ENCODE results near the gene ERAL1.
"Not testable (repeated sequence)": the region's sequence is repeated elsewhere in the genome, so short reads cannot be mapped to it uniquely, and the experiment has no call there.

ERAL1 gene

DNA sequence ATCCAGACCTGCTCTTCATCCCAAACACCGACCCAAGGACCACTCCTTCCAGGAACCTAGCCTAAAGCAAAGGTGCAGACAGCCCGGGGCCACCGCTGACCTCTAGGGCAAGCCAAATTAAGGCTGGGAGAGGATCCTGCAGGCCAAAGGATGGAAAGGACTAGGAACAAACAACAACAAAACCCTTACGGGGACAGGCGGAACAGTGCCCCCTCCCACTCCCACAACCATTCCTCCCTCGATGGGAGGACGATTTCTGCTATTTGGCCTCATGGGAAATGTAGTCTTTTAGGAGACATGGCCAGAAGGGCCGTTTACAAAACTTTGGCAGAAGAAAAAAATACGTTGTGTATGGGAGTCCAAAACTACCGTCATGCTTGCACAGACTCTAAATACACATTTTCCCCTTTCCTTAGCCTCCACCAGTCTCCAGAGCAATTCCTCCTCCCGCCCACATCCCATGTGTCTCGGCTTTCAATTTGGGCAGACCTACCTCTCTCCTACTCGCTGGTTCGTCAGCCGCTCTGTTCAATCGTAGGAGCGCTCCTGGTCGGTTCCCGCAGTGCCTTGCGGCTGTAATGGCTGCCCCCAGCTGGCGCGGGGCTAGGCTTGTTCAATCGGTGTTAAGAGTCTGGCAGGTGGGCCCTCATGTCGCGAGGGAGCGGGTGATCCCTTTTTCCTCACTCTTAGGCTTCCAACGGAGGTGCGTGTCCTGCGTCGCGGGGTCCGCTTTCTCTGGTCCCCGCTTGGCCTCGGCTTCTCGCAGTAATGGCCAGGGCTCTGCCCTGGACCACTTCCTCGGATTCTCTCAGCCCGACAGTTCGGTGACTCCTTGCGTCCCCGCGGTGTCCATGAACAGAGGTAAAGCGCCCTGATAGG, at the start of gene ERAL1:
ERAL1 (plus strand) TSS at position 560 of the 879 bp plus-strand sequence; CDS start at position 579, 19 bp downstream.
- DNase-seq = peak; percentile 84 to 88

DNA sequence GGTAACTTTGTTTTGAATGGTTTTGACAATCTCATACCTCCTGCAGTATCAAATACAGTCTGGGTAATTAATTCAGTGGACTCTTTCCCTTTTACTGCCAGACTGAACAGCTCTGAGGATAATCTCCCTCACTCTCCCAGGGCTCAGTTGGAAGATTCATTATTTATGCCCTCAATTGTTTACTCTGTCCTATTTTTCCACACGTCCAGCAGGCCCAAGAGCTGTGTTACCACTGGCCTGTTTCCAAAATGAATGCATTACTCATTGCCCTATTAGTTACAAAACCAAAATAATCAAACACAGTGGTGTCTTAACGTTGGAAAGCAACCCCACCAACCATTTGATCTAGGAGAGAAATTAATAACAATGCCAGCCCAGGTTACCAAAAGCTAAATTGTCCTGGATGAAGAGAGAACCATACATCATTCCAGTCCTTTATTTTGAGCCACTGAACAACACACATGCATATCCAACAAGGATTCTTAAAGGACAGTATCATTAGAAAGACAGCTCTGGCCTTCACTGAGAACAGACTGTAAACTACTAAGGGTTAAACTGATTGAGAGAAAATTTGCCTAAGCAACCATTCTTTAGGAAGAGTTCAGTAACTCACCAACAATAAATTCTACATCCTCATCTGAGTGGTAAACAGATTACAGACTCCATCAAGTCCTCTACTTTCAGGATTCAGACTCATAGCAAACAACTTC, 46.7 kb upstream of the ERAL1 start:
- DNase-seq = no peak

DNA sequence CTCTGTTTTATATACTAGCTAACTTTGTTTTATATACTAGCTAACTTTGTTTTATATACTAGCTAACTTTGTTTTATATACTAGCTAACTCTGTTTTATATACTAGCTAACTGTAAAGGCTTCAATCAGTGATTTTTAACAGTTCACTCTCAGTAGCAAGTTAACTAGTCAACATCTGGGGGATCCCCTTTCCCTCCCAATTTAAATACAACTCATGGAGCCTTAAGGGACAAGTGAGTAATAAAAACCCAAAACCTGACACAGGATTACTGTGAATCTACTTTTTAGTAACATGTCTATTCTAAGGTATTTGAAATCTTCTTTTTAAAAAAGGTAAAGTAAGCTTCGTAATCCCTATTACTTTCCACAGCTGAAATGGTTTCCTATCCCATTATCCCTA, 44.4 kb upstream of the ERAL1 start:
- no peak for DNase-seq

DNA sequence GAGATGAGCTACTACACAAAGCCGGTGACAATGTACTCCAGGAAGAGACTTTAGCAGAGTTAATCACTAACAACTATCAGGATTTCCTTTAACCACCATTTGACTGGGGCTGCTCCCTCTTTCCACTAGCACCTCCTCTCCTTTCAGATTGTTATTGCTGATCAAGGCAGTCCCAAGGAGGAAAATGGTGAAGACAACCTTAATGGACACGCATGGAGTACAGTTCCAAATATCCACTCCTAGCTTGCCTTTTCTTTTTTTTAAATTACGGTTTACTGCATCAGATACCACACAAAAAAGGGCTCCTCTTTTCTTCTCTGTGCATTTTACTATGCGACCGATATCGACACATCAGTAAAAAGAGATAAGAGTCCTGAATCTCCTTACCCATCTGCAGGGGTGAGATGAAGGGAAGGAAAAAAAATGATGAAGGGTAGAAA, 43.1 kb upstream of the ERAL1 start:
- peak in 1 of 2 experiments; percentile 10 for DNase-seq

DNA sequence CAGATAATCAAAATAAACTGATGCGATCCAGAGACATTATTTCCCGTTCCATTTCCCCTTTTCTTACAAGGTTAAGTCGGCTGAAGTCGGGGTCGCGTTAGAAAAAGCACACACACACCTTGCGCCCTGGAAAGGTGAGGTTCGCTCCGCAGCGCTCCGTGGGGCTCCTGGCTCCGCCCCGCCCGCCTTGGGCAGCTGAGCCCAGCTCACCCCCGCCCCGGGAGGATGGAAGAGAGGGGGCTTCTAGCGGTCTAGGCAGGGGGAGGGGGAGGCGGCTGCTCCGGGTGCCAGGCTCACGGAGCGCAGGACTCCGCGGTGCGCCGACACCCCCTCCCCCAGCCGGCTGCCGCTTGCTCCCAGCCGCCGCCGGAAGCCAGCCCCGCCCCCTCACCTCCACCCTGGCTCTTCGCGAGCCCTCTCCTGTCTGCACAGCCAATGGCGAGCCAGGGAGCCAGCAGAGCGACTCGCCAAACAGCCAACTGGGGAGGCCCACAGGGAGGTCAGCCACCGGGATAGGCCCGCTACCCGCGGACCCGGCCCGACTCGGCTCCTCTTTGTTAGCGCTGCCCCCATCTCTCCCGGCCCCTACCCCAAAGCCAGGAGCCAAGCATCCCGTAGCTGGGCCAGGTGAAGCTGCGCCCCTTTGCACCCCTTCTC, 42.6 kb upstream of the ERAL1 start:
- peak; percentile 98 for DNase-seq

DNA sequence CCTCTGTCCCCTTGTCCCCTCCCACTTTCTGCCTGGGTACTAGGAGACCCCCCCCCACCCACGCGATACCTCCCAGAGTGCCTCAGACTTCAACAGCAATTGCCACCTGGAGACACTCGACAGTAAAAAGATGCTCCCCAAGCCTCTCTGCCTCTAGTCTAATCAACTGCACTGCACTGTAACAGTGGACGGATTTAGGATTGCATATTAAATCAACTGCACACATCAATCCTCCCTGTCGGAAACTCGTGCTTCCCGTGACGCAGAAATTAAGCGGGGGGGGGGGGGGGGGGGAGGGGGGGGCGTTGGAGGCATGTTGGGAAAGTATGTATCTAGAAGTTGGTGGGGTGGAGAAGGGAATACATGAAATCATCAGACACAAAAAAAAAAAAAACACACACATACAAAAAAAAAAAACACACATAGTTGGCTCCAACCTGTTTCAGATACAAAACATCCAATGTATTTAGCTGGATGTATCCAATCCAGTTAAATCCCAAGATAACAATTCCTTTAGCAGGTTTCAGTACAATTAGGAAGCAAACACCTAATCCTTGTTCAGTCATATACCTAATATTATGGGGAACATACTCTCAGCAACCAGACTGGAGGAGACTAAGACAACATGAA, 42.0 kb upstream of the ERAL1 start:
- DNase-seq = no peak

DNA sequence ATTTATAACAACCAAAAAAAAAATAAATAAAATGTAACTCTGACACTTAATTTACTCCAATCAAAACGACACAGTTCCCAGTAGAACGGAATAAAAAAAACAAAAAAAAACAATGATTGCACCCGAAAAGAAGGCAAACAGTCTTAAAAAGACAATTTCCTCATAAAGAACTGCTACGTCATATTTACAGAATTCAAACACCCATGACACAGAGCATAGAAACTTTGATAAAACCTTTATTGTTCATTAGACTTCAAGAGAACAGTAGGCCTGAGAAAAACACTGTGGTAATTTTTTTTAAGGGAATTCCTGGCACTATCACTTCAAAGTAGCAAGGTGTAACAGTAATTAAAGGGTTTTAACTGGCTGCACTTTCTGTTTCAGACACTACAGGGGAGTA, 38.3 kb upstream of the ERAL1 start:
- DNase-seq = no peak

DNA sequence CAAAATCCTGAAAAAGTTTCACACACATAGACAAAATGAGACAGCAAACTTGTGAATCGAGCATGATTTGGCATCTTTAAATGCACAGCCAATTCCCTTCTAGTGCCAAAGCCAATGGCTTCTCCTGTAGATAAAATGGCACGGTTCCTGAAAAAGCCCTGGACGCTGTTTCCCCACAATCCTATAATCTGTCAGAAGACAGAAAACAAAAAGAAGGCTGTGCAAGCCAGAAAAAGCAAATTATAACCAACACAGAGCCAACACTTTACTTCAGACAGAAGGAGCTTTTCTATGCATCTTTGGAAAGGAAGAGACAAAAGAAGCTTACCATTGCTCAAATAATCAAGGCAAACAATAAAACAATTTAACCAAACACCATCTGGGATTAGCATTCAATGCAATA, 36.0 kb upstream of the ERAL1 start:
- DNase-seq = no peak

DNA sequence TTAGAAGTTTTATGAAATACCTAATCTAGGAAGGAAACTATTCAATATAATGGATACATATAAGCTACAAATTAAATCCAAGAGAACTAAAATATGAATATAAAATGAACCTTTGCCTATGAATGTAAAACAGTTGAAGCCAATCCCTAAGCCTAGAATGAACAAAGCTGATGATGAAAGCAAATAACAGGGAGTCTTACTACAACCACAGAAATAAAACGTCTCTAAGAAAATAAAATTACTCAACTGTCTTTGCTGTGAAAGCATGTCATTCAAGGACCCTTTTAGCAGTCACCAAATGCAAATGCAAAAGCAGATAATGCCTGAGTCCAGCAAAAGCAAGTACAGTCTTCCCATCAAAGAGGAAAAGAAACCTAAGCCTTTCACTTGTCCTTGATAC, 35.2 kb upstream of the ERAL1 start:
- no peak for DNase-seq

DNA sequence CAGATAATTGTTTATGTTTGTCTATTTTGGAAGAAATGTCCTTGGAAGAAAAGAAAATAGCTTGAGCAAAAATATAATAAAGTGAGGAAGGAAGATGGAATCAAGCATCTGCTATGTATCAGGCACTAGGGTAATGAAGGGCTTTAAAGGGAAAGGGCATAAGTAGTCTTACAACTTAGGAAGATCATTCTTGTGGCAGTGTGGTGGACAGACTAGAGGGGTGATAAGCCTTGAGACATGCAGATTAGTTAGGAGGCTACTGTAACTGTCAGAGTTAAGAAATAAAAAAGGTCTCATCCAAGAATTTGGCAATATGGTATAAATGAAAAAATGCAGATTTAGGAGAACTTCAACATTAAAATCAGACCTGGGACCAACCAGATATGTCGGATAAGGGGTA, 27.1 kb upstream of the ERAL1 start:
- no peak for DNase-seq

DNA sequence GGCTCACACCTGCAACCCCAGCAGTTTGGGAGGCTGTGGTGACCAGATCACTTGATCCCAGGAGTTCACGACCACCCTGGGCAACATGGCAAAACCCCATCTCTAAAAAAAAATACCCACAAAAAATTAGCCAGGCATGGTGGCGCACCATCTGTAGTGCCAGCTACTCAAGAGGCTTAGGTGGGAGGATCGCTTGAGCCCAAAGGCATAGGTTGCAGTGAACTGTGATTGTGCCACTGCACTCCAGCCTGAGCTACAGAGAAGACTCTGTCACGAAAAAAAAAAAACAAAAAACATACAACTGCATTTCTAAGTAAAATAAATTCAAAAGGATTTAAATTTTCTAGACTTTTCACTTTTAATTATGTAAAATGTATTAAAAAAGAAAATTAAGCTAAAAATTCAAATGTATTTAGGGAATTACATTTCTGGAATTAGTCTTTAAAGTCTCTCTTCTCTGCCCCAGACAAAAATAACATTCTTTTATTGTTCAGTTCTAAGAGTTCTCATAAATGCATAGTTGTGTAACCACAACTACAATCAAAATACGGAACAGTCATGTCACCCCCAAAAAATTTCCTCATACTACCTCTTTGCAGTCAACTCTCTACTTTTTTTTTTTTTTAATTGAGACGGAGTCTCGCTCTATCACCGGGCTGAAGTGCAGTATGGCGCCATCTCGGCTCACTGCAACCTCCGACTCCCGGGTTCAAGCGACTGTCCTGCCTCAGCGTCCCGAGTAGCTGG, 26.3 kb upstream of the ERAL1 start:
- DNase-seq = no peak

DNA sequence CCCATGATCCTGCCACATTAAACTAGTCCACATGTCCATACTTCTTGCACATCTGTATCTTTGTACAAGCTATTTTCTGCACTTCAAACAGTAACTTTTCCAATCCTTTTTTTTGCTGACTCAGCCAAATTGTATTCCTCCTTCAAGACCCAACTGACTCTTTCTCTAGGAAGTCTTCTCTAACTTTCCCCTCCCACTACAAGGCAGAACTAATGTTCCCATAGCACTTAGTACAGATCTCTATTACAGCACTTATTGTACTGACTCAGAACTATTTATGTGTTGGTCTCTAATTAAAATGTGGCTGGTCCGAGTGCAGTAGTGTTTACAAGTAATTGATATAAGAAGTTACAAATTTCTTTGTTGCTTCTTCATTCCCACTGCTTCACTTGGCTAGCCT, 20.4 kb upstream of the ERAL1 start:
- DNase-seq = no peak

DNA sequence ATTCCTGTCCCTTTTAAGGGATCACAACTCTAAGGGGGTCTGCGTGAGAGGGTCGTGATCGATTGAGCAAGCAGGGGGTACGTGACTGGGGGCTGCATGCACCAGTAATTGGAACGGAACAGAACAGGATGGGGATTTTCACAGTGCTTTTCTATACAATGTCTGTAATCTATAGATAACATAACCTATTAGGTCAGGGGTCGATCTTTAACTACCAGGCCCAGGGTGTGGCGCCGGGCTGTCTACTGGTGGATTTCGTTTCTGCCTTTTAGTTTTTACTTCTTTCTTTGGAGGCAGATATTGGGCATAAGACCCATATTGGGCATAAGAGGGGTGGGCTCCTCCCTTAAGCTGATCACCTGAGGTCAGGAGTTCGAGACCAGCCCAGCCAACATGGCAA, 18.3 kb upstream of the ERAL1 start:
- DNase-seq = not testable (repeated sequence)

DNA sequence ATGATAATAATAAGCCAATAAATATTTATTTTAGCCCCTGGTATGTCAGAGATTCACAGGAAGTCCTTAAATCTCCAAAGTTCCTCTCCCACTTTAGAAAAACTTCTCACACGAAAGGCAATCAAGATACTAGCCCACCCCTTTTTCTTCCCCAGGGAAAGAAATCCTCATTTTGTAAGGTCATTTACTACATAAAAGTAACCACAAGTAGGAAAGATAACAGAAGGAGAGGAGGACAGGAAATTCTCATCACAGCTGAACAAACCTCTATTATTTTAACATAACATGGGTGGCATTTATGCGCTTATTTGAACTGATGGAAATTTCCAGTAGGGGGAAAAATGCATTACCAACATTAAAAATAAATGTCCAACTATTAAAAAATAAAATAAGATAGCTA, 15.6 kb upstream of the ERAL1 start:
- no peak for DNase-seq

DNA sequence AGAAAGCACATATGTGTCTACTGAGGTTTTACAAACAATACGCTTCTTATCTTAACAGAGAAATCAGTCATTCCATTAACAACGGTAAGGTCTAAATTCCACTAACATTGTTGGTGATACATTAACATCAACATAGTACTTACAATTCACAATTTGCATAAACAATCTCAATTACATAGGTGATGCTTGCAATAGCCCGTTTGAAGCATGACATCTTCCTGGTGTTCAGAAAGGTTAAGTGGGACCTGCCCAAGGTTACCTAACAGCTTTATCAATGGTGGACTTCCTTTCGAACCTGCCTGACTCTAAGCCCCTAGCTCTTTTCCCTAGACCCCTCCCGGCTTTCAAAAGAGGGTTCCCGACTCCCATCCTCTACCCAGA, 12.9 kb upstream of the ERAL1 start:
- DNase-seq = no peak

DNA sequence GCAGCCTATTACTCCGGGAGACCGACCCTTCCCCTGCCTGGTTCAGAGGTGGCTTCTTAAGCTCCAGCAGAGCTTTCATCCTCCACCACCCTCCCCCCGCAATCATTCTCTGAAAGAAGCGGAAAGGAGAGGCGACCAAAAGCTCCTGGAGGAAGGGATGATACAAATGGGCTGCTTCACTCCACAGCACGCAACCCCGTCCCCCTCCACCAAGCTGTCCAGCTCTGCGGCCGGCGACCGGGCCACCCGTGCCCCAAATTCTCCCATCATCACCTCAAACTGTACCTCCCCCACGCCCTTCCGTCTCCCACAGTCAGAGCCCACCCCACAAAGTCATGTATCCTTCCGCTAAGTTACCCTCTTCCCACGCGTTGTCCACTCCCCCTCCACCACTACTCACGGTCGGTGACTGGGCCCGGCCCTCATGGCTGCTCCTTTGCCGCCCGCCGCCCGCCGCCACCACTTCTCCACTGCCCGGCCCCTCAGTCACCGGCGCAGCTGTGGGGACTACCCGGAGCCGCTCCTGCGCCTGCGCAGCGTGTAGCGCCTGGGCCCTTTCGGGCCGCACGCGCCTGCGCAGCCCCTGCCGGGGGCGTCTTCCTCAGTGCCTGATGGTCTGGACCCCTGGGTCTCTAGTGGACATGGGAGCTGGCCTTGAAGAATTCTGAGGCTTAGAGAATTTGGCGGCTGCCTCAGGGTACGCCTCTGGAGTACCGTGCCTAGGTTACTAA, 12.4 kb upstream of the ERAL1 start, which contains the start of gene FAM222B:
FAM222B (minus strand) TSS at position 509 of the 731 bp plus-strand sequence. CDS start 76,123 bp downstream, outside the sequence.
- peak; percentile 84 to 88 for DNase-seq

DNA sequence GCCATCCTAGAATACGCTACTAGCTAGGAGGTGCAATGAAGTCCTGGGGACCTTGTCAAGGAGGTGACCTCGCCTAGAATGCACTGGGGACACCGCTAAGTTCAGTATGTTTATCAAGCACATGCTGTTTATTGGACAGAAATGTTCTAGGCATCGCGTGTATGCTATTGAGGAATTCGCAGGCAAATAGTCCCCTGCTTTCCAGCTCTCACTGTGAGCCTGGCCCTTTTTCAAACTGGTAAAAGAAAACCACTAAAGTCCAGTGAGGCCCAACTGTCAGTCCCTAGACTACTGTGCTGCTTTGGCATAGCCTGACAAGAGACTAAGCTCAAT, 11.0 kb upstream of the ERAL1 start:
- DNase-seq = no peak

DNA sequence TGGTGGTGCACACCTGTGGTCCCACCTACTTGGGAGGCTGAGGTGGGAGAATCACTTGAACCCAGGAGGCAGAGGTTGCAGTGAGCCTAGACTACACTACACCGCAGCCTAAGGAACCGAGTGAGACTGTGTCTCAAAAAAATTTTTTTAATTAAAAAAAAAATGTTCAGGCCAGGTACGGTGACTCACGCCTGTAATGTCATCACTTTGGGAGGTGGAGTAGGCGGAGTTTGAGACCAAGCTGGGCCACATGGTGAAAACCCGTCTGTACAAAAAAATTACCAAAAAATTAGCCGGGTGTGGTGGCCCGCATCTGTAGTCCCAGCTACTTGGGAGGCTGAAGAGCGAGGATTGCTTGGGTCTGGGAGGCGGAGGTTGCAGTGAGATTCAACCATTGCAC, 8.6 kb upstream of the ERAL1 start:
- DNase-seq = no peak

DNA sequence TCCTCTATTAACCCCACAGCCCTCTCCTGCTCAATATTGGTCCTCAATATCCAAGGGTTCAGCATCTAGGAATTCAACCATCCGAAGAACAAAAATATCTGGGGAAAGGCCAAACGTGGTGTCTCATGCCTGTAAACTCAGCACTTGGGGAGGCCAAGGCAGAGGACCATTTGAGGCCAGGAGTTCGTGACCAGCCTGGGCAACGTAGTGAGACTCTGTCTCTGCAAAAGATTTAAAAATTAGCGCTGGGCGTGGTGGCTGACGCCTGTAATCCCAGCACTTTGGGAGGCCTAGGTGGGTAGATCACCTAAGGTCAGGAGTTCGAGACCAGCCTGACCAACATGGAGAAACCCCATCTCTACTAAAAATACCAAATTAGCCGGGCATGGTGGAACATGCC, 8.1 kb upstream of the ERAL1 start:
- not testable (repeated sequence) for DNase-seq

DNA sequence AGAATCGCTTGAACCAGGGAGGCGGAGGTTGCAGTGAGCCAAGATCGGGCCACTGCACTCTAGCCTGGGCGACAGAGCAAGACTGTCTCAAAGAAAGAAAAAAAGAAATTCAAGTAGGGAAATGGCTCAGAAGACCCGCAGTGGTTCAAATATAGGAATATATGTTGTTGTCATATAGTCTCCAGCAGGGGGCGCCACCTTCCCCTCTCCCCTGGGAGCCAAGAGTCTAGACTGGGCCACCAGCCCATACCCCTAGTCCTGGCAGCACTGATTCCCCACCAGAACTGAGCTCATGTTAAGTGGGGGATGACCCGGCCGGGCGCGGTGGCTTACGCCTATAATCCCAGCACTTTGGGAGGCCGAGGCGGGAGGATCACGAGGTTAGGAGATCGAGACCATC, 6.1 kb upstream of the ERAL1 start:
- DNase-seq = peak; percentile 72 to 78

DNA sequence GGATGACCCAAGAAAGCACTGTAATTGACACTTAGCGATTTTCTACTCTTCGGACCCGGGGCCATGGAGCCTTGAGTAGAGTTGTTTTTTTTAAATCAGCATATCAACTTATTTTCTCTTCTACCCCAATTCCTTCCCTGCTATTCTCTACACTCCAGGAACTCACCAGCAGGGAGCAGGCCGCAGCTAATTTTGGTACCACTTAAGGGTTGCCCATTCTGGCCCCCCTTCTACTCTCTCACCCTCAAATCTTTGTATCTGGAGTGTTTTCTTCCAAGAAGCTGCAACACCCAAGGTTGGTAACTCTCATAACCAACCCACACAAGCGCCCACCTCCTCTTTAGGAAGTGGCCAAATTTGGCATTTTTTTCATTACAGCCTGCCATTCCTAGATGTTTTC, 5.5 kb upstream of the ERAL1 start:
- peak; percentile 13 to 23 for DNase-seq

DNA sequence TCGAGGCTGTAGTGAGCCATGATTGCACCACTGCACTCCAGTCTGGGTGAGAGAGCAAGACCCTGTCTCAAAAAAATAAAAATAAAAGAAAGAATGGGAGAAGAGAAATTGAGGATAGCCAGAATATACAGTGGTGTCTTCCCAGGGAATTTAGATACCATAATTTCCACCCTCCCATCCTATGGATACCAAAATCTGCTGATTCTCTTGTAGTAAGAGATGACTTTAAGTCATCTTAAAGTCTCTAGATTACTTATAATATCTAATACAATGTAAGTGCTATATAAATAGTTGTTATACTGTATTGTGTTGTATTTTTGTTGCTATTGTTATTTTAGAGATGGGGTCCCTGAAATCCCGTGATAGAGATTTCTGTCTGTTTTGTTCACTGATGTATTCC, 1.5 kb upstream of the ERAL1 start:
- no peak for DNase-seq

All from activated CD4-positive, alpha-beta T cell treated with anti-CD3 and anti-CD28 coated beads, Interleukin-2, amount 50 U/mL, for 48 hours (primary cell).